ENCODE results near the gene MS4A1.
"Not testable (repeated sequence)": the region's sequence is repeated elsewhere in the genome, so short reads cannot be mapped to it uniquely, and the experiment has no call there.

MS4A1 gene

DNA sequence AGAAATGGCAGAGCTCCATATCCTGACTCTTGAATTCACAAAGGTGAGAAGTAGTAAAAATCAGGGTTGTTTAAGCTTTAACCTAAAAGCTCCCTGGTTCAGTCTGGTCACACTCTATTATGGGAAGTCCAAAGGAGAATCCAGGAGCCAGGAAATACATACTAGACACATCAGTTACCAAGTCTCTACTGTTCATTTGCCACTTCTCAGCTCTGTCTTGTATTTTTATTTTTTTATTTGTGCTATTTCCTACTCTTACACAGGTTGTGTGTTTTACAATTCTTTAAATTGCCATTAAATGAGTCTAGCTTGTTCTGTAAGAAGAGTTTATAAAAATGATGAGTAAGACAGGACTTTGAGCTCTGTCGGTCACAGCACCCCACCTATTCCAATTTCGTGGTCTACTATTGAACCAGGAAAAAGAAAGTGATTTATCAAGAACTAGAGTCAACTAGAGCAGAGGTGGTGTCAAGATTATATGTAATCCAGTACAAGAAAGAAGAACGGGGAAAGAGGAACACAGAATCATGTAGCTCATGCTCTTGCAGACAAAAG is 46.7 kb downstream of the MS4A1 start:
- DNase-seq: no peak

DNA sequence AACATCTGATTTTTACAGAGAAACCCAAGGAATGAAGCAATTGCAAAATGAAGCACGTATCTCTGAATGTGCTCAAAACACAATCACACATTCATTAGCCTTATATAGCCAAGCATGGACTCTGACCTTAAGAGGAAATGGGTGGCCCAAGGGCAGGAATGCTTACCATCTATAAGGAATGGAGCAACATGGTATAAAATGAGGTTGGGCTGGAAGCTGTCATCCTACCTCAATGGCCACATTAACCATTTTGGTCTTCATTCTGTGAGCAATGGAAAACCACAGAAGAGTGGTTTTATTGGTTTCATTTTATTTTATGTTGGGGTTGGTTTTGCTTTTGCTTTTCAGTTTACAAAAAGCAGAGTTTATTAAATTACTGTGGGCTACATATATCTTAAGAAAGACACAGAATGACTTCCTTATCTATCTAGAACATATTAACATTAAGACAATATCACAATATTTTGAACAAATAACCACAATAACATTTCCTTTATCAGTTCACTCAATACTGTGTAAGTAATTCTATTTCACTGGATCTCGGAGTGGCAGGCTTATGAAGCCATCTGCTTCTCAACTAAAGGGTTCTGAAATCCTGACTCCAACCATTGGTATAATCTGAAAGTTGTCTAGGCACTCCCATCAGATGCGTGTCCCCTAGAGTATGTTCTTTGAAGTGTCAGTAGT is 48.7 kb downstream of the MS4A1 start:
- DNase-seq: no peak

DNA sequence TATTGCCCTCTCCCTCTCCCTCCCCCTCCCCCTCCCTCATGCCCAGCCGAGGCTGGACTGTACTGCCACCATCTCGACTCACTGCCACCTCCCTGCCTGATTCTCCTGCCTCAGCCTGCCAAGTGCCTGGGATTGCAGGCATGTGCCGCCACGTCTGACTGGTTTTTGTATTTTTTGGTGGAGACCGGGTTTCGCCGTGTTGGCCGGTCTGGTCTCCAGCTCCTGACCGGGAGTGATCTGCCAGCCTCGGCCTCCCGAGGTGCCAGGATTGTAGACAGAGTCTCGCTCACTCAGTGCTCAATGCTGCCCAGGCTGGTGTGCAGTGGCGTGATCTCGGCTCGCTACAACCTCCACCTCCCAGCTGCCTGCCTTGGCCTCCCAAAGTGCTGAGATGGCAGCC is 54.0 kb downstream of the MS4A1 start:
- not testable (repeated sequence) for DNase-seq

- not testable (repeated sequence) for DNase-seq
These were observed 54.6 kb downstream of the MS4A1 start for GRCh38 chr11:60510209-60510608.

GRCh38 chr11:60511393-60511792 is 55.7 kb downstream of the MS4A1 start:
- no peak for DNase-seq

DNA sequence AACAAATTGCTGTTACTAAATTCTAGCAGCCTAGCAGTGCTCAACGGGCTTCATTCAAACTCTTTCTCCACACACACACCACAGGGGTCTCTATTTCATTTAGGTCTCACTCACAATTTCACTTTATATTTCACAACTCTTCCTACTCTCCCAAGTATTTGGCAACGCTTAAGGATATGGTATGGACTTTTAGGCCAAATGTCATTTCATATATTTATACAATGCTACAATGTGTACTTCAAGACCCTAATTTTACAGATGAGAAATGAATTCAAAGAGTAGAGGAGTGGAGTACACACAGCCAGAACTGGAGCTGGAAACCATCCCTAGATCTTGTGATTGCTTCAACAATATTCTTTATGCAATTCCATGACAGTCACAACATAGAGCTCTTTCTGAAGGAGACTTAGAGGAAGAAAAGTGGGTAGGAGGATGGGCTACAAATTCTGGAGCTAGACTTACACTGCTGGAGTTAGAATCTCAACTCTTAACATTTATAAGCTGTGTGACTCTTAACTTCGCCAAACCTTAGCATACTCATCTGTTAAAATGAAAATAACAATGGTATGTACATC is 57.1 kb downstream of the MS4A1 start:
- DNase-seq: no peak

DNA sequence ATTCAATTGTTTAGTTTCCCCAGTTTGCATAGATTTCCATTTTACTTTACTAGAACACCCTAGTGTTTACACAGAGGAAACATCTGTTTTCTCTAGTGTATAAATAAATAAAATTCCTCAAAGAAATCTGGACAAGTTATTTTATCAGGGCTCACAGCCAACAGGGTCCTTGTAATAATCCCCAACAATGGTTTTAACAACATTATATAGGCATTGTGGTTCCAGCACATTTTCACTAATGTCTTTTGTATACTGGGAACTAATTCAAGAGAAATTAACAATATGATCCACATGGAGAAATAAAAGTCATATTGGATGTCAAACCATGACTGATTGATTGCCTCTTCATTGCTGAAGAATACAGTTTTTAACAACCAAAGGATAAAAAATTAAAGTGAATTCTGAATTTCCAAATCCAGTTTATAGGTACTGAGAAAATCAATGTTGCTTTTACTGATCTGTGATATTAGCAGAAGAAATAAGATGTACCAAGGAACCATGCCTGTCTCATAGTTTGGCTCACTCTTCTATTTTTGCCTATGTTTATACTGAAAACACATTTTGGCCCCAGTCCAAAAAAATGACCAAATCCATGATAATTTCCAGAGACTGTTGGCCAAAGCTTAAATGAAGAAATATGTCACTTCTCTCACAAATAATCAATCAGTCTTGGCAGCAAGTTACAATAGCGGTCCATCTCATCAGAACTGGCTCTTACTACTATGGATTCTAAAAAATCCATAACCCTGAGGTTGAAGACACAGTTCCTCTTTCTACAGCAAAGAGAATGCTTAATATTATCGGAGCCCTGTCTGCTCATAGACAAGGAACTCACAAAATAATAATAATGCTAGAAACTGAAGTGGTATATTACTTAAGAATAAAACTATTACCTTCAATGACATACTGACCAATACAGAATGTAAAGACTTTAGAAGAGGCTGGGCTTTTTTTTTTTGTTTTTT is 58.1 kb downstream of the MS4A1 start:
- no peak for DNase-seq

GRCh38 chr11:60515144-60515855 is 59.7 kb downstream of the MS4A1 start, which contains the start of gene MS4A13:
Gene MS4A13, plus strand, starts transcription at chr11:60515392. Its CDS starts 2,692 bp downstream, at chr11:60518084.
- no peak for DNase-seq

All from hypothalamus (tissue), 51 donors.